ENCODE data around the gene ABCC11. TPM values are rescaled to one million over a fixed set of nuclear protein-coding genes. Genes with fewer than 3 reads are reported as not detected.

Gene ABCC11
- total RNA-seq, 1 donor from 2014 or later, result 0.72 TPM

DNA sequence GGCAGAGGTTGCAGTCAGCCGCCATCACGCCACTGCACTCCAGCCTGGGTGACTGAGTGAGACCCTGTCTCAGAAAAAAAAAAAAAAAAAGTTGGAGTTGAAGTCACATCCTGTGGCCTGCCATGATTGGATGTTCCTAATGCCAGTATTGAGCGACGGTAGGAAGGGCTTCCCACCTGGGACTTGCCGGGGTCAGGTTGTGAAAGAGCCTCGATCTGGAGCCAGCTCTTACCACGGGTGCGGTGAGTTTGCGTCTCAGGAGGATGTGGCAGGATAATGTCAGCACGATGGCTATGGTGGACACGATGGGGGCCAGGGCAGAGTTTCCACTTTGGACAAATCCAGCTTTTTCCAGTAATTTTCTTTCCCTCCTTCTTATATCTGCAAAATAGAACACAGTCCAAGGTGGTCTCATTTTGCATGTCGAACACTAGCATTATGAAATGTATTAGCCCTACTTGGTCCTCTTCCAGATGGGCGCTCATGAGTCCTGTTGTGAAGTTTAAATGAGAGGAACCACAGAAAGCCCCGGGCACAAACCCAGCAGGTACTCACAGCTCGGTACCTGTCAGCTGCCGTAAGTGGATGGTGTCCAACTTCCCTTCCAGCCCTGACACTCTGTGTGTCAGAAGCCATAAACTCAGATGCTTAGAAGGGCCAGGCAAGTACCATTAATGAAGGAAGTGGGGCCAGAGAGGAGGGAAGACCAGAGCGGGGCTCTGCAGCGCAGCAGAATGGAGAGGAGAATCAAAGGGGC is 113.7 kb downstream of the ABCC11 start:
- Mint-ChIP-seq H3K4me1 (ENCODE audit: unreplicated experiment) (peaks cover 4% of the 10 kb centered on the region), H3K9me3 (ENCODE audit: unreplicated experiment) (no peaks in the 10 kb centered on the region), H3K36me3 (ENCODE audit: low read depth, unreplicated experiment) (no peaks in the 10 kb centered on the region), H3K27me3 (ENCODE audit: unreplicated experiment) (peaks cover 5% of the 10 kb centered on the region), H3K4me3 (ENCODE audit: unreplicated experiment) (no peak overlapping the region), H3K27ac (ENCODE audit: unreplicated experiment) (no peak overlapping the region)
- DNase-seq (ENCODE audit: low spot score), result no peak
- TF ChIP-seq, protein P1, sequence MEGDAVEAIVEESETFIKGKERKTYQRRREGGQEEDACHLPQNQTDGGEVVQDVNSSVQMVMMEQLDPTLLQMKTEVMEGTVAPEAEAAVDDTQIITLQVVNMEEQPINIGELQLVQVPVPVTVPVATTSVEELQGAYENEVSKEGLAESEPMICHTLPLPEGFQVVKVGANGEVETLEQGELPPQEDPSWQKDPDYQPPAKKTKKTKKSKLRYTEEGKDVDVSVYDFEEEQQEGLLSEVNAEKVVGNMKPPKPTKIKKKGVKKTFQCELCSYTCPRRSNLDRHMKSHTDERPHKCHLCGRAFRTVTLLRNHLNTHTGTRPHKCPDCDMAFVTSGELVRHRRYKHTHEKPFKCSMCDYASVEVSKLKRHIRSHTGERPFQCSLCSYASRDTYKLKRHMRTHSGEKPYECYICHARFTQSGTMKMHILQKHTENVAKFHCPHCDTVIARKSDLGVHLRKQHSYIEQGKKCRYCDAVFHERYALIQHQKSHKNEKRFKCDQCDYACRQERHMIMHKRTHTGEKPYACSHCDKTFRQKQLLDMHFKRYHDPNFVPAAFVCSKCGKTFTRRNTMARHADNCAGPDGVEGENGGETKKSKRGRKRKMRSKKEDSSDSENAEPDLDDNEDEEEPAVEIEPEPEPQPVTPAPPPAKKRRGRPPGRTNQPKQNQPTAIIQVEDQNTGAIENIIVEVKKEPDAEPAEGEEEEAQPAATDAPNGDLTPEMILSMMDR (IDR thresholded peaks at IDR 0.05; ENCODE audit: unreplicated experiment), result no peak

DNA sequence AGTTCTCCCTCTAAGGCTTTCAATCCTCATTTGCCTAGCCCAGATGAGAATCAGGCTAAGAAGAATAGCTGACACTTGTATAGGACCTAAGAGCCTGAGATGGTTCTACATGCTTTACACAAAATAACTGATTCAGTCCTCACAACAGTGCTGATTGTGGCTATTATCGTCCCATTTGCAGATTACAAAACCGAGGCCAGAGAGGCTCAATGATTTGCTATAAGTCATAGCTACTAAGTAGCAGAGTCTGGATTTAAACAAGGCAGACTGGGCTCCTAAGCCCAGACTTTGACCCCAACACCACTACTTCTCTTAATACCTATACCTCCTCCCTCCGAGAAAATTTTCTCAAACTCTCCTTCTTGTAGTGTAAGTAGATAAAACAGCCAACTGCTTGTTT is 114.6 kb downstream of the ABCC11 start:
- peaks cover 4% of the 10 kb centered on the region for H3K4me1 Mint-ChIP-seq (ENCODE audit: unreplicated experiment)
- H3K36me3 Mint-ChIP-seq (ENCODE audit: low read depth, unreplicated experiment), result no peaks in the 10 kb centered on the region
- no peak overlapping the region for H3K4me3 Mint-ChIP-seq (ENCODE audit: unreplicated experiment)
- DNase-seq (ENCODE audit: low spot score), result no peak
- TF ChIP-seq, protein P1 (IDR thresholded peaks at IDR 0.05; ENCODE audit: unreplicated experiment), result no peak
- H3K9me3 Mint-ChIP-seq (ENCODE audit: unreplicated experiment), result no peaks in the 10 kb centered on the region
- H3K27ac Mint-ChIP-seq (ENCODE audit: unreplicated experiment), result no peak overlapping the region
- peaks cover 1% of the 10 kb centered on the region for H3K27me3 Mint-ChIP-seq (ENCODE audit: unreplicated experiment)

DNA sequence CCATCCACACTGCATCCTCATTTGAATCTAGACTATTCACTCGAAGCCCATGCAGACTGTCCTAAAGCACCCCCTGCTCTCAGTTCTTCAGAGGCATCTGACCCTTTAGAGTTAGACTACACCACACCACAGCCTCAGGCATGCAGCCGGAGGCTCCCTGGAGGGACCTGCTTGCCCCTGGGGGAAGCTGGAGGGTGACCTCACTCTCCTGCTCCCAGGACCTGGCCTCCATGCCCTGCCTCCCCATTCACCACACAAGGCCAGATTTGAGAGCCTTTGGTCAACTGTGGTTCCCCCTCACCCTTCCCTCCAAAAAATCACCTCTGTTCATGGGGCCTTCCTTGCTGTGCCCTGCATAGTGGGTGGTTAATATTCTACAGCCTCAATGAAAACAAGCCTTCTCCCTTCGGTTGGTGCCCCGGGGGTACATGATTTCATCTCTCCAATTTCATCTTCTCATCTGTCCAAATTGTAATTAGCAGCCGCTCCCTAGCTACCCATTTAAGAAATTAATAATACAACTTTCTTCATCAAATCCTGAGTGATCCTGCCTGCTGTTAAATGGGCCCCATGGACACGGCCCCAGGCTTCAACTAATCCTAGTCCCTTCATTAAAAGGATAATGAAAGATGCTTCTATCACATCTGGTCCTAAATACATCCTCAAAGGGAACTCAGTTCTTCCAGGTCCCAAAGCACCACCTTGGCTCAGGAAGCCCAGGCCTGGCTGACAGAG is 116.0 kb downstream of the ABCC11 start:
- Mint-ChIP-seq H3K27ac (ENCODE audit: unreplicated experiment) (no peak overlapping the region), H3K27me3 (ENCODE audit: unreplicated experiment) (peaks cover 1% of the 10 kb centered on the region), H3K4me3 (ENCODE audit: unreplicated experiment) (no peak overlapping the region), H3K4me1 (ENCODE audit: unreplicated experiment) (peaks cover 5% of the 10 kb centered on the region), H3K9me3 (ENCODE audit: unreplicated experiment) (no peaks in the 10 kb centered on the region), H3K36me3 (ENCODE audit: low read depth, unreplicated experiment) (no peaks in the 10 kb centered on the region)
- TF ChIP-seq, protein P1 (IDR thresholded peaks at IDR 0.05; ENCODE audit: unreplicated experiment), result no peak
- DNase-seq (ENCODE audit: low spot score), result no peak

DNA sequence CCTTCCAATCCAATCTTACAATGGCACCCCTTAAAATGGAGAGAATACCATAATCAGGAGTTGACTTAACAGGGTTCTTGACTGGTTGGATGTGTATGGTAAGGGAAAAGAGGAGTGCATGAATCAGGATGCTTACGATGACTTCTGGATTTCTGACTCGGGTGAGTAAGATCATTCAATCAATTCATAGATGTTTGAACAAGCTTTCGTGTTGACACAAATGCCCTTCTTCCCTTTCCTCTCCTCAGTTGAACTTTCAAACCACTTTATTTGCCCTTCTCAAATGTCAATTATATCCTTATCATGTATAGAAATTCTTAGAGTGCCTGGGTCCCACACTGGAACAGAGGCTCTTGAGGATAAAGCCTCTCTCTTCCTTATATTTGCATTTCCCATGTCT is 117.4 kb downstream of the ABCC11 start:
- Mint-ChIP-seq H3K27ac (ENCODE audit: unreplicated experiment) (no peak overlapping the region), H3K36me3 (ENCODE audit: low read depth, unreplicated experiment) (peaks cover 5% of the 10 kb centered on the region), H3K4me3 (ENCODE audit: unreplicated experiment) (no peak overlapping the region), H3K27me3 (ENCODE audit: unreplicated experiment) (peaks cover 2% of the 10 kb centered on the region), H3K9me3 (ENCODE audit: unreplicated experiment) (no peaks in the 10 kb centered on the region), H3K4me1 (ENCODE audit: unreplicated experiment) (peaks cover 9% of the 10 kb centered on the region)
- TF ChIP-seq, protein P1 (IDR thresholded peaks at IDR 0.05; ENCODE audit: unreplicated experiment), result no peak
- DNase-seq (ENCODE audit: low spot score), result no peak

DNA sequence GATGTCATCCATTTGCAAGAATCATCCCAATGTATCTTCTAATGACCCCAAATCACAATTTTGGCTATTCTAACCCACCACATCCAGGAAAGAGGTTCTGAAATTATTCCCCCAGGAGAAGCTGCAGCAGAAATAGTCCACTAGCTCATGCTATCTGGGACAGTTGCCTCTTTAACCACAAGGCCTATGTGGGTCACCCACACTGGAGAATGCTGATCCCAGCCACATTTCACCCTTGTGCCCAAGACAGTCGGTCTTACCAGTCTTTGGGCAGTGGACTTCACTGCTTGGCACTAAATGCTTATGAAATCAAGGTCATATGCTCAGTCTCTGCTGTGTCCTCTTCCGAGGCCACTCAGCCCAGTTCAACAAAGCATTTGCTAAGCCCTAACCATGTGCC is 118.6 kb downstream of the ABCC11 start:
- Mint-ChIP-seq H3K4me3 (ENCODE audit: unreplicated experiment) (no peak overlapping the region), H3K27me3 (ENCODE audit: unreplicated experiment) (peaks cover 4% of the 10 kb centered on the region), H3K27ac (ENCODE audit: unreplicated experiment) (no peak overlapping the region), H3K4me1 (ENCODE audit: unreplicated experiment) (peaks cover 13% of the 10 kb centered on the region), H3K9me3 (ENCODE audit: unreplicated experiment) (no peaks in the 10 kb centered on the region), H3K36me3 (ENCODE audit: low read depth, unreplicated experiment) (peaks cover 8% of the 10 kb centered on the region)
- DNase-seq (ENCODE audit: low spot score), result no peak
- TF ChIP-seq, protein P1 (IDR thresholded peaks at IDR 0.05; ENCODE audit: unreplicated experiment), result no peak

Measured in endothelial cell (in vitro differentiated cells).